HepG2 (cell line): ENCODE data around the gene GPC6. TPM values are rescaled to one million over a fixed set of nuclear protein-coding genes. Genes with fewer than 3 reads are reported as not detected.

Source experiments
- CBX5 ChIP-seq: sonication (generic); formaldehyde crosslinking; IDR thresholded peaks from 2 replicates; pipeline ENCODE4 v1.4.0; 2020; ENCODE audit warnings: missing genetic modification reagents, borderline replicate concordance
- ESRRA ChIP-seq: sonication (generic); formaldehyde crosslinking; IDR thresholded peaks from 2 replicates; pipeline ENCODE4 v1.5.1; 2020; ENCODE audit warnings: mild to moderate bottlenecking, low read depth, missing genetic modification reagents
- GZF1 ChIP-seq: sonication (generic); formaldehyde crosslinking; IDR thresholded peaks from 2 replicates; pipeline ENCODE4 v1.5.1; 2020; ENCODE audit warnings: mild to moderate bottlenecking, missing genetic modification reagents
- HCFC1 ChIP-seq: fragments of 150-350 bp; IDR thresholded peaks from 2 replicates; pipeline ENCODE4 v1.6.1; 2014; ENCODE audit warnings: low read depth, low read length
- HNF4A ChIP-seq: sonication (generic); formaldehyde crosslinking; IDR thresholded peaks from 2 replicates; pipeline ENCODE4 v1.4.0; 2020; ENCODE audit warnings: missing genetic modification reagents
- MAFG ChIP-seq: sonication (generic); formaldehyde crosslinking; IDR thresholded peaks from 2 replicates; pipeline ENCODE4 v1.5.1; 2020; ENCODE audit warnings: mild to moderate bottlenecking, missing genetic modification reagents
- NONO ChIP-seq, 2 experiments: fragments of 450-650 bp in 1 of 2; sonication (generic) in 1 of 2; formaldehyde crosslinking in 1 of 2; IDR thresholded peaks in 1 of 2; conservative IDR thresholded peaks in 1 of 2; 2 replicates each; pipeline versions ENCODE4 v1.6.1 to v1.8.0; 2017 to 2022; ENCODE audit warnings: mild to moderate bottlenecking in 1 of 2, missing genetic modification reagents in 1 of 2, moderate library complexity in 1 of 2
- PAF1 ChIP-seq: IDR thresholded peaks from 2 replicates; pipeline ENCODE4 v1.6.1; 2016; ENCODE audit warnings: missing genetic modification reagents, missing compliant biosample characterization
- SATB2 ChIP-seq: sonication (generic); formaldehyde crosslinking; IDR thresholded peaks from 2 replicates; pipeline ENCODE4 v1.5.0; 2020; ENCODE audit warnings: missing genetic modification reagents
- U2AF1 ChIP-seq: fragments of 200-400 bp; formaldehyde crosslinking; optimal IDR thresholded peaks from 2 replicates; pipeline ENCODE3; 2017; ENCODE audit warnings: mild to moderate bottlenecking, low read depth, low read length
- ZBTB14 ChIP-seq: sonication (generic); formaldehyde crosslinking; IDR thresholded peaks from 2 replicates; pipeline ENCODE4 v1.4.0; 2020; ENCODE audit warnings: missing genetic modification reagents
- ZBTB37 ChIP-seq: sonication (generic); formaldehyde crosslinking; IDR thresholded peaks from 2 replicates; pipeline ENCODE4 v1.4.0; 2020; ENCODE audit warnings: mild to moderate bottlenecking, missing genetic modification reagents
- ZBTB43 ChIP-seq: sonication (generic); formaldehyde crosslinking; conservative IDR thresholded peaks from 2 replicates; pipeline ENCODE4 v1.4.0; 2020; ENCODE audit warnings: missing genetic modification reagents
- ZFP36 ChIP-seq: fragments of 150-350 bp; IDR thresholded peaks from 2 replicates; pipeline ENCODE4 v1.6.1; 2018; ENCODE audit warnings: borderline replicate concordance, low read length, low read depth; ENCODE audit not compliant: partially characterized antibody
- ZNF318 ChIP-seq: sonication (generic); formaldehyde crosslinking; IDR thresholded peaks from 2 replicates; pipeline ENCODE4 v1.4.0; 2020; ENCODE audit warnings: mild to moderate bottlenecking, missing genetic modification reagents
- ZNF580 ChIP-seq: IDR thresholded peaks from 2 replicates; pipeline ENCODE4 v1.6.1; 2016; ENCODE audit warnings: low read depth, borderline replicate concordance
- ZNF678 ChIP-seq: sonication (generic); formaldehyde crosslinking; IDR thresholded peaks from 2 replicates; pipeline ENCODE4 v1.4.0; 2020; ENCODE audit warnings: mild to moderate bottlenecking, missing genetic modification reagents
- polyA plus RNA-seq, 8 experiments: library from polyadenylated mRNA; depleted of rRNA in 3 of 8; stranded (reverse) in 7 of 8; unstranded in 1 of 8; fragments of >200 nt; fragmentation: Illumina TruSeq in 4 of 8; extraction: Trizol in 4 of 8; gene quantifications; 2 replicates each; pipeline versions ENCODE4 v1.2.1 to v1.2.3, GENCODE V29; 2011 to 2016; ENCODE audit warnings: low read depth in 4 of 8, missing spikeins in 1 of 8, mixed read lengths in 1 of 8; ENCODE audit not compliant: insufficient read depth in 1 of 8
- total RNA-seq, 5 experiments: library from RNA; depleted of rRNA; stranded (reverse); fragments of >200 nt; fragmentation: Illumina TruSeq; extraction: Trizol; gene quantifications; 2 replicates each; pipeline ENCODE4 v1.2.3, GENCODE V29; 2016; ENCODE audit warnings: low read depth in 1 of 5

Gene GPC6
- total and polyA plus RNA-seq, 2 of the 13 experiments (the other 11 are each of a cell fraction or from before 2014, with no cell fraction given) = 24.5 to 33.9 TPM

- TF ChIP-seq SATB2 = no peak
- TF ChIP-seq NONO (IDR thresholded peaks at IDR 0.05) = no peak
- TF ChIP-seq NONO (CRISPR knock-in tag; conservative IDR thresholded peaks at IDR 0.05) = no peak; the same call in 1 of the 2 replicates
- no peak for TF ChIP-seq HCFC1
- TF ChIP-seq GZF1 (CRISPR knock-in tag) = no peak
- TF ChIP-seq ESRRA (CRISPR knock-in tag) = no peak
- no peak for TF ChIP-seq ZBTB14 (CRISPR knock-in tag)
- no peak for TF ChIP-seq ZNF318 (CRISPR knock-in tag)
- TF ChIP-seq ZNF678 = no peak
- no peak; the same call in 1 of the 2 replicates for TF ChIP-seq CBX5
- no peak for TF ChIP-seq ZNF580 (CRISPR knock-in tag)
- TF ChIP-seq ZBTB43 (CRISPR knock-in tag) = peak; percentile 44; the same call in 1 of the 2 replicates
- no peak for TF ChIP-seq ZFP36
- no peak for TF ChIP-seq PAF1
- no peak for TF ChIP-seq MAFG (CRISPR knock-in tag)
- TF ChIP-seq ZBTB37 (CRISPR knock-in tag) = no peak
- TF ChIP-seq HNF4A (CRISPR knock-in tag) = no peak; the same call in 1 of the 2 replicates
- TF ChIP-seq U2AF1 = no peak
Observed at GRCh38 chr13:93227878-93228642, 1.5 kb downstream of the GPC6 start (continued).
